Measurements from ENCODE around the gene HDAC10.

The HDAC10 gene

GRCh38 chr22:50197856-50198623, 53.0 kb downstream of the HDAC10 start:
- Histone ChIP-seq H3K23ac (ENCODE audit: low read length in 2 of 2) (no peak overlapping the region), H3K9me3 (ENCODE audit: control insufficient read depth, low read length) (no peaks in the 10 kb centered on the region), H3K9ac (ENCODE audit: low read length) (no peak overlapping the region), H2BK12ac (ENCODE audit: low read length in 2 of 2) (no peak overlapping the region), H2BK5ac (ENCODE audit: low read depth, low read length, poor library complexity, severe bottlenecking) (no peak overlapping the region), H3K18ac (ENCODE audit: low read depth in 1 of 2, low read length in 2 of 2) (no peak overlapping the region), H3K4me2 (ENCODE audit: low read length, poor library complexity, severe bottlenecking) (no peak overlapping the region), H3K79me1 (replicated peaks; ENCODE audit: low read length, poor library complexity, severe bottlenecking) (peaks cover 34% of the 10 kb centered on the region), H2BK15ac (ENCODE audit: low read depth, poor library complexity, severe bottlenecking) (no peak overlapping the region), H3K27ac (ENCODE audit: low read length, poor library complexity, severe bottlenecking) (no peak overlapping the region), H3K4me1 (ENCODE audit: control insufficient read depth, insufficient read depth, low read depth, low read length) (peaks cover 21% of the 10 kb centered on the region), H3K36me3 (ENCODE audit: control insufficient read depth in 1 of 2, insufficient read depth in 2 of 2, low read depth in 1 of 2, low read length in 2 of 2) (peaks cover 26 to 62% of the 10 kb centered on the region in 2 experiments), H3K4me3 (ENCODE audit: insufficient read depth in 1 of 2, low read depth in 1 of 2, low read length in 2 of 2) (no peak overlapping the region), H3K14ac (ENCODE audit: low read length in 2 of 2) (no peak overlapping the region), H4K91ac (ENCODE audit: low read length) (peak overlapping the region; percentile 6), H2AK5ac (ENCODE audit: low read length, severe bottlenecking) (no peak overlapping the region), H2BK120ac (ENCODE audit: low read depth, low read length) (no peak overlapping the region), H3K27me3 (ENCODE audit: control insufficient read depth in 1 of 2, insufficient read depth in 1 of 2, low read length in 2 of 2) (no peaks in the 10 kb centered on the region), H4K8ac (ENCODE audit: low read length) (no peak overlapping the region), H3K4ac (ENCODE audit: low read depth in 1 of 2, low read length in 2 of 2) (no peak overlapping the region), H2AFZ (ENCODE audit: low read depth, low read length) (no peak overlapping the region)
- no peak for DNase-seq
- WGBS = 96% methylated on average over 58 of the region's 61 CpGs

GRCh38 chr22:50197000-50197800, 53.9 kb downstream of the HDAC10 start:
- H3K4ac ChIP-seq (ENCODE audit: low read depth in 1 of 2, low read length in 2 of 2) = no peak overlapping the region
- H3K79me1 ChIP-seq (replicated peaks; ENCODE audit: low read length, poor library complexity, severe bottlenecking) = peaks cover 38% of the 10 kb centered on the region
- no peak overlapping the region for H3K9ac ChIP-seq (ENCODE audit: low read length)
- H3K4me3 ChIP-seq (ENCODE audit: insufficient read depth in 1 of 2, low read depth in 1 of 2, low read length in 2 of 2) = no peak overlapping the region
- H3K18ac ChIP-seq (ENCODE audit: low read depth in 1 of 2, low read length in 2 of 2) = no peak overlapping the region
- H2BK12ac ChIP-seq (ENCODE audit: low read length in 2 of 2) = no peak overlapping the region
- H3K23ac ChIP-seq (ENCODE audit: low read length in 2 of 2) = no peak overlapping the region
- H2AFZ ChIP-seq (ENCODE audit: low read depth, low read length) = no peak overlapping the region
- H3K14ac ChIP-seq (ENCODE audit: low read length in 2 of 2) = no peak overlapping the region
- H3K36me3 ChIP-seq (ENCODE audit: control insufficient read depth in 1 of 2, insufficient read depth in 2 of 2, low read depth in 1 of 2, low read length in 2 of 2) = peaks cover 25 to 70% of the 10 kb centered on the region in 2 experiments
- no peak for DNase-seq
- no peaks in the 10 kb centered on the region for H3K27me3 ChIP-seq (ENCODE audit: control insufficient read depth in 1 of 2, insufficient read depth in 1 of 2, low read length in 2 of 2)
- H3K27ac ChIP-seq (ENCODE audit: low read length, poor library complexity, severe bottlenecking) = no peak overlapping the region
- H2BK120ac ChIP-seq (ENCODE audit: low read depth, low read length) = no peak overlapping the region
- H2AK5ac ChIP-seq (ENCODE audit: low read length, severe bottlenecking) = no peak overlapping the region
- peaks cover 24% of the 10 kb centered on the region for H3K4me1 ChIP-seq (ENCODE audit: control insufficient read depth, insufficient read depth, low read depth, low read length)
- H2BK5ac ChIP-seq (ENCODE audit: low read depth, low read length, poor library complexity, severe bottlenecking) = no peak overlapping the region
- H4K91ac ChIP-seq (ENCODE audit: low read length) = no peak overlapping the region
- no peaks in the 10 kb centered on the region for H3K9me3 ChIP-seq (ENCODE audit: control insufficient read depth, low read length)
- H2BK15ac ChIP-seq (ENCODE audit: low read depth, poor library complexity, severe bottlenecking) = no peak overlapping the region
- WGBS = 91% methylated on average over 23 of the region's 23 CpGs
- no peak overlapping the region for H4K8ac ChIP-seq (ENCODE audit: low read length)
- H3K4me2 ChIP-seq (ENCODE audit: low read length, poor library complexity, severe bottlenecking) = no peak overlapping the region

DNA sequence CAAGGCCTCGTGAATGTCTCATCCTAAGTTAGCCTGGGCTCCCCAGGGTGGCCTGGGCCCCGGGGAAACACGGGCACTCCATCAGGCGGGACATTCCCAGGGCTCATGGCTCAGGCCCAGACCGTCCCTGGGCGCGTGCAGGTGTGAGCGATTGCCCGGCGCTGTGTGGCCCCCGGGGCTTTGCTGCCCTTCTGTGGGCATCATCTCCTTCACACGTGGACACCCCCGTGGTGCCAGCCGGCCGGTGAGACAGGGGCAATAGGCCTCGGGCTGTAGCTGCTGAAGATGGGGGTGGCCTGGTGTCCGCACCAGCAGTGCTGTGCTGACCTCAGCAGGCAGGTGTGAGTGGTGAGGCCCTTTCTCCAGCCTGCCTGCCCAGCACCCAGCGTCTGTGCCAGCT, 54.8 kb downstream of the HDAC10 start:
- H3K9me3 ChIP-seq (ENCODE audit: control insufficient read depth, low read length) = no peaks in the 10 kb centered on the region

More for the DNA sequence above, 54.8 kb downstream of the HDAC10 start:
- Histone ChIP-seq H2AK5ac (ENCODE audit: low read length, severe bottlenecking) (no peak overlapping the region), H3K18ac (ENCODE audit: low read depth in 1 of 2, low read length in 2 of 2) (no peak overlapping the region), H3K9ac (ENCODE audit: low read length) (no peak overlapping the region), H2BK120ac (ENCODE audit: low read depth, low read length) (no peak overlapping the region), H3K23ac (ENCODE audit: low read length in 2 of 2) (no peak overlapping the region), H4K91ac (ENCODE audit: low read length) (peak overlapping the region; percentile 25), H3K27me3 (ENCODE audit: control insufficient read depth in 1 of 2, insufficient read depth in 1 of 2, low read length in 2 of 2) (no peaks in the 10 kb centered on the region), H2BK5ac (ENCODE audit: low read depth, low read length, poor library complexity, severe bottlenecking) (no peak overlapping the region), H3K79me1 (replicated peaks; ENCODE audit: low read length, poor library complexity, severe bottlenecking) (peaks cover 33% of the 10 kb centered on the region), H3K4me3 (ENCODE audit: insufficient read depth in 1 of 2, low read depth in 1 of 2, low read length in 2 of 2) (no peak overlapping the region), H3K4ac (ENCODE audit: low read depth in 1 of 2, low read length in 2 of 2) (no peak overlapping the region), H2BK12ac (ENCODE audit: low read length in 2 of 2) (no peak overlapping the region), H2AFZ (ENCODE audit: low read depth, low read length) (no peak overlapping the region), H3K4me2 (ENCODE audit: low read length, poor library complexity, severe bottlenecking) (no peak overlapping the region), H3K14ac (ENCODE audit: low read length in 2 of 2) (no peak overlapping the region), H3K36me3 (ENCODE audit: control insufficient read depth in 1 of 2, insufficient read depth in 2 of 2, low read depth in 1 of 2, low read length in 2 of 2) (peaks cover 25 to 75% of the 10 kb centered on the region in 2 experiments), H2BK15ac (ENCODE audit: low read depth, poor library complexity, severe bottlenecking) (no peak overlapping the region), H4K8ac (ENCODE audit: low read length) (no peak overlapping the region), H3K27ac (ENCODE audit: low read length, poor library complexity, severe bottlenecking) (no peak overlapping the region), H3K4me1 (ENCODE audit: control insufficient read depth, insufficient read depth, low read depth, low read length) (peaks cover 26% of the 10 kb centered on the region)
- whole genome bisulfite sequencing = 97% methylated on average over 18 of the region's 18 CpGs
- DNase-seq = no peak
